Activated CD8-positive, alpha-beta T cell treated with anti-CD3 and anti-CD28 coated beads, Interleukin-2, amount 10 ng/mL, durations not matched to agents 7 days and 5 days (primary cell): ENCODE results near the gene CBX5. TPM values are rescaled to one million over a fixed set of nuclear protein-coding genes. Genes with fewer than 3 reads are reported as not detected.
A peak's percentile ranks its signal among the peaks of the same experiment; 100 is the strongest.

ENCODE experiments used
- ATAC-seq: fragments of 150-1000 bp; cut with Tn5 transposase; one replicate; pipeline ENCODE4 v1.10.0; 2021; ENCODE audit warnings: moderate library complexity
- CTCF ChIA-PET: fragments of 350-600 bp; sonication (Branson Sonifier 250); formaldehyde crosslinking; loops from one replicate; lab custom pipeline; 2021; ENCODE audit warnings: antibody characterized with exemption; lab: Charles Lee
- POLR2A ChIA-PET: fragments of 350-600 bp; sonication (Branson Sonifier 250); formaldehyde crosslinking; loops from one replicate; lab custom pipeline; 2021; ENCODE audit warnings: antibody characterized with exemption; lab: Charles Lee
- DNase-seq: peaks from one replicate; pipeline ENCODE4 v3.0.0-alpha.2; 2020
- H3K27ac Mint-ChIP-seq: one replicate; pipeline ENCODE4 v1.8.0; 2021; ENCODE audit warnings: mild to moderate bottlenecking, mixed read lengths
- H3K27me3 Mint-ChIP-seq: one replicate; pipeline ENCODE4 v1.8.0; 2021; ENCODE audit warnings: low read depth, mixed read lengths
- H3K36me3 Mint-ChIP-seq: one replicate; pipeline ENCODE4 v1.8.0; 2021; ENCODE audit warnings: low read depth, mixed read lengths
- H3K4me1 Mint-ChIP-seq: one replicate; pipeline ENCODE4 v1.8.0; 2021; ENCODE audit warnings: low read depth, mixed read lengths
- H3K4me3 Mint-ChIP-seq: one replicate; pipeline ENCODE4 v1.8.0; 2021; ENCODE audit warnings: mild to moderate bottlenecking, mixed read lengths
- H3K9me3 Mint-ChIP-seq: one replicate; pipeline ENCODE4 v1.8.0; 2022; ENCODE audit warnings: mixed read lengths; ENCODE audit not compliant: insufficient read depth
- total RNA-seq, 2 experiments: library from RNA; stranded (reverse); gene quantifications; one replicate each; pipeline ENCODE4 v1.2.3, GENCODE V29; 2021

The CBX5 gene
- total RNA-seq, 2 experiments from 2014 or later, result 145 to 148 TPM

DNA sequence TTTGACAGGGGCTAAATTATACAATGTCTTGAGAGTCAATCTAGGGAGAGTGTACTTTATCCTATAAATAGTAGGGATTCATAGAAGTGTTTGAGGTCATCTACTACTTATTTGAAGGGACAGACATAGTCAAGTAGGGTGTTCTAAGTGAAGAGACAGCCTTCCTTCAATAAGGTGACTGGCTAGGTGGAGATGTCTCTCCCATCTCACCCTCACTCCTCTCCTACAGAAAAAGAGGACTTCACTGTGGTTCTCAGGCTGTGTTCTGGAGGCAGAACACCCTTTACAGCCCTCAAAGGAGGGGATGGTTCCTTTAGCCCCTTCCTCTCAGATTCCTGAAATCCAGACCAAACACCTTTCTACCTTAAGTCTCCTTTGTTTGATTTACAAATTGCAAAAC, 23.7 kb upstream of the CBX5 start:
- no peaks in the 10 kb centered on the region for H3K36me3 Mint-ChIP-seq
- peaks cover 44% of the 10 kb centered on the region for H3K4me1 Mint-ChIP-seq
- no peaks in the 10 kb centered on the region for H3K9me3 Mint-ChIP-seq
- no peak for ATAC-seq
- POLR2A ChIA-PET, result no interaction called here
- CTCF ChIA-PET, result interaction anchor here (0.6 kb wide), 1 partner anchor 9 kb away, joined by 4 read pairs; no protein-coding TSS in a partner anchor
- no peak overlapping the region for H3K27ac Mint-ChIP-seq
- DNase-seq, result no peak
- H3K27me3 Mint-ChIP-seq, result peaks cover 56% of the 10 kb centered on the region
- no peak overlapping the region for H3K4me3 Mint-ChIP-seq

DNA sequence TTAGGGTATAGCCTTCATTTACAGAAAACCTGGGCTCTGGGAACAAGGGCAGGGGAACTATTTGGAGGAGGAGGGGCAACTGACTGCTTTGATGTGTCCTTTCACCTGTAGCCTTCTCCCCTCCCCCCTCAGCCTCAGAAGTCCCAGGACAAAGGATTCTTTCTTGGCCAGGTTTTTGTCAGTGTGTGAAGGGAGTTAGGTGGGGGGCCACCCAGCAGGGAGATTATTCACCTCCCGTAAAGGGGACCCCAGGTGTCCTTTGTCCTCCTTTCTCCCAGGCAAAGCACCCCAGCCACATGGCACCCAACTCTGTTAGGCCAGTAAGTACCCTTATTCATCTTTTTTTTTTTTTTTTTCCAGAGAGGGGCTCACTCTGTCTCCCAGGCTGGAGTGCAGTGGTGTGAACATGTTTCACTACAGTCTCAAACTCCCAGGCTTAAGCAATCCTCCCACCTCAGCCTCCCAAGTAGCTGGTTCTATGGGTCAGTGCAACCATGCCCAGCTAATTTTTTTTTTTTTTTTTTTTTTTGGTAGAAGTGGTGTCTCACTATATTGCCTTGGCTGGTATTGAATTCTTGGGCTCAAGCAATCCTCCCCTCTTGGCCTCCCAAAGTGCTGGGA, 21.6 kb upstream of the CBX5 start:
- no peak for DNase-seq
- Mint-ChIP-seq H3K36me3 (no peaks in the 10 kb centered on the region), H3K4me1 (peaks cover 37% of the 10 kb centered on the region), H3K27me3 (peaks cover 66% of the 10 kb centered on the region), H3K27ac (no peak overlapping the region), H3K9me3 (no peaks in the 10 kb centered on the region), H3K4me3 (no peak overlapping the region)
- ChIA-PET POLR2A (interaction anchor here (1.1 kb wide), 1 partner anchor 21 kb away, joined by 3 read pairs; the partner anchor contains the start of genes CBX5 and HNRNPA1), CTCF (interaction anchor here (0.7 to 2.7 kb wide), 7 partner anchors 20 to 79 kb away, joined by 3 to 14 read pairs (median 4); partner anchors contain the start of gene COPZ1)
- no peak for ATAC-seq

DNA sequence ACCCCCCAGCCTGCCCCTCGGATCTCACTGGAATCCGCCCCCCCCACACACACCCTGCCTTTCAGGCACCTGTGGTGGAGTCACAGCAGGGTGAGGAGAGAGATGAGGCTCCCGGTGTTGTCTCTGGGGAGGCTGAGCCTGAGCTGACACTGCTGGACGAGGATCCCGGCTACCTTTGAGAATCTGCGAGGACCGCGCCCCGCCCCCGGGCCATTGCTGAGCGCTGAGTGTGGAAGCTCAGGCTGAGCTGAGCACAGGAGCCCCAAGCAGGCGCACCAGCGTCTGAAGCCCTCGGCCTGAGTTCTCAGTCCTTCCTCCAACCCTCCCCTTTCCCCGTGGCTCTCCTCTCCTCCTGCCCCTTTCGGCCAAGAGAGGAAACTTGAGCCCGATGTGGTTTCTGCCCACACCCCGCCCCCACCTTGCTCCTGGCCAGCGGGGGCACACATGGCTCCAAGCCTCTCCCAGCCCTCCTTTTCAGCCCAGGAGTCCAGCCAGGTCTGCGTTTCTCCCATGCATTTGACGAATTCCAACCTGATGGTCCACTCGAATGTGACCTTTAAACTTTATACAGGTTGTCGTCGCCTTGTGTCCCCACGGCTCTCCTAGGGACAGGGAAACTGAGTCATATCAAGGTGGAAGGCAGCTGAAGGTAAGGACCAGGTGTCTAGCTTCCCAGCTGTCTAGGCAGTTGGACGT, 21.0 kb upstream of the CBX5 start, which contains the start of gene NFE2:
NFE2 (minus strand) TSS at position 284 of the 696 bp plus-strand sequence. CDS start 5,767 bp downstream, outside the sequence.
- DNase-seq (peak; percentile 35), ATAC-seq (peak; percentile 64)
- Mint-ChIP-seq H3K27ac (no peak within 1 kb of the TSS), H3K4me1 (peaks cover 37% of the 10 kb centered on the region), H3K36me3 (no peaks in the 10 kb centered on the region), H3K4me3 (no peak within 1 kb of the TSS), H3K27me3 (peaks cover 67% of the 10 kb centered on the region), H3K9me3 (no peaks in the 10 kb centered on the region)
- CTCF ChIA-PET, result interaction anchor here (2.0 to 2.8 kb wide), 4 partner anchors 24 to 79 kb away, joined by 6 to 14 read pairs (median 11); partner anchors contain the start of gene COPZ1
- POLR2A ChIA-PET, result interaction anchor here (1.1 kb wide), 1 partner anchor 21 kb away, joined by 3 read pairs; the partner anchor contains the start of genes CBX5 and HNRNPA1

DNA sequence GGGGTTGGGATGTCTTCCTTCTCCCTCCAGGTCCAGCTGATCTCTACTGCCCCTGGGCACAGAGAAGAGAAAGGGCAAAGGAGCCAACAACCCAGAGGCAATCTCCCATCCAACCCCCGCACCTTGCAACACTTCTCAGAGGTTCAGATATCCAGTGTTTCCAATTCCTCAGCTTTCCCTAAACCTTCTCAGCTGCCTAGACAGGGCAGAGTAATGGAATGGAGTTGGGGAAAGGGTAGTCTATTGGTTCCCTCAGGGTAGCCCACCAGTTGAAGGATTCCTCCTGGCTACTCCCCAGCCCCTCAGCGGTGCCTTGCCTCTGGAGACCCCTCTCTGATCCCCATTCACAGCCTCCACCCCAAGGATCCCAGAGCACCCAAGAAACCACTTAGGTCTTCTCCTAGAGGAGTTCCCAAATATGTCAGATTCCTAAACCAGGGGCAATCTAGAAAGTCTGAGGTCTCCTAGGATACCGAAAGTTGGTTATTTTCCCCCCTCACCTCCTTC, 20.4 kb upstream of the CBX5 start:
- Mint-ChIP-seq H3K4me1 (peaks cover 37% of the 10 kb centered on the region), H3K4me3 (no peak overlapping the region), H3K9me3 (no peaks in the 10 kb centered on the region), H3K27me3 (peaks cover 67% of the 10 kb centered on the region), H3K27ac (no peak overlapping the region), H3K36me3 (no peaks in the 10 kb centered on the region)
- ChIA-PET CTCF (interaction anchor here (1.2 to 2.8 kb wide), 6 partner anchors 24 to 84 kb away, joined by 3 to 14 read pairs (median 7); partner anchors contain the start of gene COPZ1), POLR2A (interaction anchor here (0.9 kb wide), 1 partner anchor 17 kb away, joined by 4 read pairs; no protein-coding TSS in a partner anchor)
- DNase-seq, result no peak
- no peak for ATAC-seq

- ChIA-PET CTCF (interaction anchor here (0.9 to 2.8 kb wide), 10 partner anchors 13 to 100 kb away, joined by 3 to 14 read pairs (median 5); partner anchors contain the start of gene COPZ1), POLR2A (interaction anchor here (0.6 to 0.9 kb wide), 2 partner anchors 16 to 20 kb away, joined by 3 to 4 read pairs; partner anchors contain the start of gene CBX5)
- H3K27ac Mint-ChIP-seq, result no peak overlapping the region
- H3K9me3 Mint-ChIP-seq, result no peaks in the 10 kb centered on the region
- ATAC-seq, result no peak
- peaks cover 66% of the 10 kb centered on the region for H3K27me3 Mint-ChIP-seq
- peaks cover 36% of the 10 kb centered on the region for H3K4me1 Mint-ChIP-seq
- no peaks in the 10 kb centered on the region for H3K36me3 Mint-ChIP-seq
- DNase-seq, result no peak
- no peak overlapping the region for H3K4me3 Mint-ChIP-seq
These were observed 19.7 kb upstream of the CBX5 start for GRCh38 chr12:54299515-54300224.

GRCh38 chr12:54298904-54299303, 19.0 kb upstream of the CBX5 start:
- DNase-seq (no peak), ATAC-seq (no peak)
- no peak overlapping the region for H3K27ac Mint-ChIP-seq
- no peaks in the 10 kb centered on the region for H3K36me3 Mint-ChIP-seq
- H3K27me3 Mint-ChIP-seq, result peaks cover 58% of the 10 kb centered on the region
- H3K4me1 Mint-ChIP-seq, result peaks cover 28% of the 10 kb centered on the region
- no peaks in the 10 kb centered on the region for H3K9me3 Mint-ChIP-seq
- no peak overlapping the region for H3K4me3 Mint-ChIP-seq
- ChIA-PET CTCF (interaction anchor here (0.9 to 2.8 kb wide), 12 partner anchors 12 to 101 kb away, joined by 3 to 14 read pairs (median 4); partner anchors contain the start of gene COPZ1), POLR2A (no interaction called here)

DNA sequence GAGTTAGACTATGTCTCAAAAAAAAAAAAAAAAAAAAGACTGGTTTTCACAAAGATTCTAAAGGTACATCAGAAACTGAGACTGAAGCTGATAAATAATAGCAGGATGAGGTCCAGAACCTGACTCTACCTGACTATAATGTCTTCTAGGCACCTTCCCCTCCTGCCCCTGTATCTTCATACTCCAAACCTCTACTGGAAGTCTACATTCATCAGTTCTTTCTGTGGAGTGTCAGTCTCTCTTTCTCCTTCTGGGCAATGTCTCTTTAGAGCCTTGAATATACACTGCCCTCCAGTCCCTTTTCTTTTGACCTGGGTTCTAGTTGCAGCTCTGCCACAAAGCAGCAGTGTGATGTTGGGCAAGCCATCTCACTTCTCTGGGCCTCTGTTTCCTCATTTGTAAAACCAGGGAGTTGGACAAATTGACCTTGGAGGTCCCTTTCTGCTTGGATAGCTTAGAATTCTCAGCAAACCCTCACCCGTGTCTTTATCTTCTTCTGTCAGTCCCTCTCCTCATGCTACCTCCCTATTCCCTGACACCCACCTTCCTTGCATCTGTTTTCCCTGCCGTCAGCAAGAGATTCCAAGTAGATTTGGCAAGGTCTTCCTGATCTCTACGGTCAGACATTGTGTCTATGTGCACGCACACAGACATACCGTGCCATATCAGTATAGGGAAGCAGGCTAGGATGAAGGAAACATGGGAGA, 16.6 kb upstream of the CBX5 start:
- Mint-ChIP-seq H3K4me1 (peaks cover 21% of the 10 kb centered on the region), H3K27me3 (peaks cover 40% of the 10 kb centered on the region), H3K9me3 (no peaks in the 10 kb centered on the region), H3K4me3 (no peak overlapping the region), H3K36me3 (no peaks in the 10 kb centered on the region), H3K27ac (peak overlapping the region; percentile 13)
- DNase-seq (no peak), ATAC-seq (no peak)
- ChIA-PET POLR2A (no interaction called here), CTCF (interaction anchor here (0.7 to 6.7 kb wide), 9 partner anchors 12 to 103 kb away, joined by 3 to 77 read pairs (median 33); partner anchors contain the start of gene COPZ1)

DNA sequence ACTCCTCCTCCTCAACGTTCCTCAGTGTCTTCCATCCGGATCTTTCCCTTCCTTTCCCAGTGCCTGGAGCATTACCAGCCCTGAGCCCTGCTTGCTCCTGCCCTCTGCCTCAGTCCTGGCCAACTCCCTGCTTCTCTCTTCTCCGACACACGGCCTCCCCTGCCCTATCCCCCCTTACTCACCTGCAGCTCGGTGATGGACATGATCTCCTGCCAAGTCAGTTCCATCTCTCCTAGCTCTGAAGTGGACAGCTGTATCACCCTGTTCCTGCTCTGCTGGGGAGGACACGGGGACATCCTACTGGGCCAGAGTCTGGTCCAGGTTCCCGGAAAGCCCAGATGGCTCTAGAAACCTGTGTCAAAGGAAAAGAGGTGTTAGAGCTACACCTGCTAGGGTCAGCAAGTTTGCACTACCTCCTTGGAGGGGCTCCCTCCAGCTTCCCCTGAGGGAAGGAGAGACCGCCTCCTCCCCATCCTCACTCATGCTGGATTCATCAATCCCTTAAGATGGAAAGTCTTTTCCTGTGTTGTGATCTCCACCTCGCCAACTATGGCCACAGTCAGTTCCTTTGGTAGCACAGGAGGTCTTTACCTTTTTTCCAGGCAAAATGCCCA, 15.1 kb upstream of the CBX5 start:
- Mint-ChIP-seq H3K27ac (no peak overlapping the region), H3K36me3 (no peaks in the 10 kb centered on the region), H3K4me3 (no peak overlapping the region), H3K27me3 (peaks cover 25% of the 10 kb centered on the region), H3K4me1 (peaks cover 11% of the 10 kb centered on the region), H3K9me3 (no peaks in the 10 kb centered on the region)
- CTCF ChIA-PET, result interaction anchor here (0.9 to 6.7 kb wide), 21 partner anchors 9 to 109 kb away, joined by 3 to 77 read pairs (median 6); partner anchors contain the start of genes CBX5, COPZ1 and HNRNPA1
- POLR2A ChIA-PET, result interaction anchor here (0.9 to 1.5 kb wide), 2 partner anchors 9 to 15 kb away, joined by 3 to 5 read pairs; partner anchors contain the start of genes CBX5 and HNRNPA1
- DNase-seq (no peak), ATAC-seq (no peak)

GRCh38 chr12:54294152-54294952, 14.4 kb upstream of the CBX5 start:
- ChIA-PET POLR2A (interaction anchor here (1.5 kb wide), 1 partner anchor 8 kb away, joined by 5 read pairs; no protein-coding TSS in a partner anchor), CTCF (interaction anchor here (0.8 to 6.7 kb wide), 27 partner anchors 10 to 122 kb away, joined by 3 to 77 read pairs (median 5); partner anchors contain the start of genes CBX5, COPZ1 and HNRNPA1)
- Mint-ChIP-seq H3K36me3 (no peaks in the 10 kb centered on the region), H3K27me3 (peaks cover 18% of the 10 kb centered on the region), H3K4me3 (no peak overlapping the region), H3K27ac (no peak overlapping the region), H3K4me1 (peaks cover 5% of the 10 kb centered on the region), H3K9me3 (no peaks in the 10 kb centered on the region)
- peak; percentile 58 for ATAC-seq
- DNase-seq, result peak; percentile 76
